HG02759 (cell line): ENCODE data around the gene PTH2R.
"Not testable (repeated sequence)": the region's sequence is repeated elsewhere in the genome, so short reads cannot be mapped to it uniquely, and the experiment has no call there.

Experiments used
- ATAC-seq: cut with Tn5 transposase; IDR thresholded peaks from one replicate; pipeline ENCODE4 v1.9.1; 2021; ENCODE audit warnings: mild to moderate bottlenecking, moderate library complexity; ENCODE audit not compliant: unreplicated experiment

The PTH2R gene, protein sequence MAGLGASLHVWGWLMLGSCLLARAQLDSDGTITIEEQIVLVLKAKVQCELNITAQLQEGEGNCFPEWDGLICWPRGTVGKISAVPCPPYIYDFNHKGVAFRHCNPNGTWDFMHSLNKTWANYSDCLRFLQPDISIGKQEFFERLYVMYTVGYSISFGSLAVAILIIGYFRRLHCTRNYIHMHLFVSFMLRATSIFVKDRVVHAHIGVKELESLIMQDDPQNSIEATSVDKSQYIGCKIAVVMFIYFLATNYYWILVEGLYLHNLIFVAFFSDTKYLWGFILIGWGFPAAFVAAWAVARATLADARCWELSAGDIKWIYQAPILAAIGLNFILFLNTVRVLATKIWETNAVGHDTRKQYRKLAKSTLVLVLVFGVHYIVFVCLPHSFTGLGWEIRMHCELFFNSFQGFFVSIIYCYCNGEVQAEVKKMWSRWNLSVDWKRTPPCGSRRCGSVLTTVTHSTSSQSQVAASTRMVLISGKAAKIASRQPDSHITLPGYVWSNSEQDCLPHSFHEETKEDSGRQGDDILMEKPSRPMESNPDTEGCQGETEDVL

DNA sequence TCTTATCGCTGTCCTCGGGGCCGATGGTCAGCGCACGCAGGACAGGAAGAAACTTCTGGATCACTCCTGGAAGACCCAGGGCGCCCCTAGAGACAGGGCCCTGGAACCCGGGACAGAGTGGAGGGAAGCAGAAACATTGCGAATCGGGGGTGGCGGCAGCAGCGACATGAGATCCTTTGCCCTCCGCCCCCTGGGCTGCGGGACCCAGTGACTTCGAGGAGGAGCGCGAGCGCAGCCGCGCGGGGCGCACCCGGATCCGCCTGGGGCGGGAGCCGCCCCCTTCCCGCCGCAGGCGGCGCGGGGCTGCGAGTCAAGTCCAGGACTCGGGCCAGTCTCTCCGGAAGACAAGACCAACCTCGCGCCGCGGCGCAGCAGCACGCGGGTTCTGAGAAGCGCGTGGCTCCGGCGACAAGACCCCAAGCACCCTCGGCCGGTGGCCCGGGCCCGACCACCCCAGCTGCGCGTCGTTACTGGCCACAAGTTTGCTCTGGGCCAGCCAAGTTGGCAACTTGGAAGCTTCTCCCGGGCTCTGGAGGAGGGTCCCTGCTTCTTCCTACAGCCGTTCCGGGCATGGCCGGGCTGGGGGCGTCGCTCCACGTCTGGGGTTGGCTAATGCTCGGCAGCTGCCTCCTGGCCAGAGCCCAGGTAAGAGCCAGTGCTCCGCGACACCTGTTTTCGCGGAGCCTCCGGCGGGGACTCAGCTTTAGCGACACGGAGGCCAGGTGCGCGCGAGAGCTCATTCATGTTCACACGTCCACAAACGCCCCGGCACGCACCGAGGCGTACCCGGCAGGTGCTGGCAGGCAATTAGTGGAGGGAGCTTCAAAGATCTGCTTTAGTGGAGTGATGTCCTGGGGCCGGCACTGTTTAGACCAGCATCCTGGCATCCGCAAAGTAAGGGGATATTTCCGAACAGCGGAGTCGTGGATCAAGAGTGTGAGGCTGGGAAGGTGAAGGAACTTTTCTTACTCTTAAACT lies at the start of gene PTH2R:
Gene PTH2R (plus strand): TSS at position 319 of the 978 bp plus-strand sequence. CDS start 252 bp downstream, at position 571.
- no peak for ATAC-seq

DNA sequence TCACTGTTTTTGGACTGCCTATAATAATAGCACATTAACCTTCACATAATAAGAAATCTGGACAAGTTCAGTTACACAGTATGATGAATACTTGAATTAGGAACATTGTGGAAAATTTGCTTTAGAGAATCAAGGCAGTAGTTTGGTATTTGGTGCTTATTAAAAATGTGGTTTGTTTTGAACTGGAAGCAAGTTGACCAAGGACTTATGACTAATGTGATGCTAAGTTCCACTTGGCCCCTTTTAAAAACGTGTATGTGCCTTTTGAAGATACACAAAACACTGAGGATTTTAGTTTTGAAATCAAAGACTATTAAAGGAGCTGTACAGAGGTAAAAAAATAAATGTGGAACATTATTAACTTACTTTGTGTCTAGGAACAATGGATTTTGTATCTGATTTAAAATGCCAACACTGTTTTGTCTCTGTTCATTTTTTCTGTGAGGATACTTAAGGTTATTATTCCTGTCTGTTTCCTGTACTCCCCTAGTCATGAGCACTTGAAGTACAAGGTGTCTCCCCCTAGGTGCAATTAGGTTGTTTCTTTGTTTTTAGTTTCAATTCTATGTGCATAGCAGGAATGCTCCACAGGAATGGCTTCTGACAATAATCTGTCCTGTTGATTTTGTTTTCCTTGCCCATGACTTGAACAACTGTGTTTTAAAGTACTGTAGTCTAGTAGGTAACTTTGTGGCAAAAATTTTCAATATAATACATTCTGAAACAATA lies 49.6 kb upstream of the PTH2R start:
- ATAC-seq, result no peak

DNA sequence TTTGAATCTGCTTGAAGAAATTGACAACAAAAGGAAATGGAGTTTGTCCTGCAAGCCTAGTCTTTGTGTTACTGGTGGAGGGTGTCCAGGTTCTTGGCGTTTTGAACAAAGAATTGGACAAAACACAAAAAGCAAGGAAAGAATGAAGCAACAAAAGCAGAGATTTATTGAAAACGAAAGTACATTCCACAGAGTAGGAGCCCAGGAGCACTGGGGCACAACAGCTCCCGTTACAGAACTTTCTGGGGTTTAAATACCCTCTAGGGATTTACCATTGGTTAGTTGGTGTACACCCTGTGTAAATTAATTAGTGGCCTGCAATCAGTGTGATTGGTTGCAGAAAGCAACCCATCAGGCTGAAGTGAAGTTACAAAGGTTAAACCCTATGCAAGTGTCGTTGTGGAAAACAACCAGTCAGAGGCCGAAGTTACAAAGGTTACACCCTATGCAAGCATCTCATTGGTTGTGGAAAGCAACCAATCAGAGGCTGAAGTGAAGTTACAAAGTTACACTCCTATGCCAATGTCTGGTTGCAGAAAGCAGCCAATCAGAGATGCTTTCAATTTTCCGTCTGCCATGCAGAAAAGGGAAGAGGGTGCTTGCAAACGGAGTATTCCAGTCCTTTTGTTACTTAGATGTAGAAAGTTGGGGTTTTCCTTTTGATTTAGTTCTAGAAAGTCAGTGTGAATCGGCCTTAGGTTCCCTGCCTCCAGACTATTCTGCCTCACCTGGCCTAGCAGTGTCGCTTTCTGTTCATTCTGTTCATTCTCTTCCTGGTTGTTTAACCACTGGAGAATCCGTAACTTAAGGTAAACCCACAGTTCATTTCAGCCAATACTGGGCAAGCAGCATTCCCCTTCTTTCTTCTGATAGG lies 47.6 kb upstream of the PTH2R start:
- no peak for ATAC-seq

DNA sequence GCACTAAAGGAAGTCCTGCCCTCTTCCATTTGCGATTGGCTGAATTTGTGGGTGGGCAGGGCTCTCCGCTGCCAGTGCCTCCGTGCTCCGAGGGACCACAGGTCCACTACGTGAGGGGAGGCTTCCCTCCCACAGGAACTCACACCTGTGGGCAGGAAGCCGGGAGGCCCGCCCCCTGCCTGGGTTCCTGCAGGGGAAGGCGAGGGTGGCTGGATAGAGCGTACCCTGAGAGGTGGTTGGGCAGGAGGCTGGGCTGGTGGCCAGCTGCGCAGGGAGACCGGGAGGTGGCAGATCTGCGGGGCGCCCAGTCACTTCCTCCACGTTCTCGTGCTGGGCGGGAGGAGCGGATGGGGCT lies 47.0 kb upstream of the PTH2R start:
- no peak for ATAC-seq

DNA sequence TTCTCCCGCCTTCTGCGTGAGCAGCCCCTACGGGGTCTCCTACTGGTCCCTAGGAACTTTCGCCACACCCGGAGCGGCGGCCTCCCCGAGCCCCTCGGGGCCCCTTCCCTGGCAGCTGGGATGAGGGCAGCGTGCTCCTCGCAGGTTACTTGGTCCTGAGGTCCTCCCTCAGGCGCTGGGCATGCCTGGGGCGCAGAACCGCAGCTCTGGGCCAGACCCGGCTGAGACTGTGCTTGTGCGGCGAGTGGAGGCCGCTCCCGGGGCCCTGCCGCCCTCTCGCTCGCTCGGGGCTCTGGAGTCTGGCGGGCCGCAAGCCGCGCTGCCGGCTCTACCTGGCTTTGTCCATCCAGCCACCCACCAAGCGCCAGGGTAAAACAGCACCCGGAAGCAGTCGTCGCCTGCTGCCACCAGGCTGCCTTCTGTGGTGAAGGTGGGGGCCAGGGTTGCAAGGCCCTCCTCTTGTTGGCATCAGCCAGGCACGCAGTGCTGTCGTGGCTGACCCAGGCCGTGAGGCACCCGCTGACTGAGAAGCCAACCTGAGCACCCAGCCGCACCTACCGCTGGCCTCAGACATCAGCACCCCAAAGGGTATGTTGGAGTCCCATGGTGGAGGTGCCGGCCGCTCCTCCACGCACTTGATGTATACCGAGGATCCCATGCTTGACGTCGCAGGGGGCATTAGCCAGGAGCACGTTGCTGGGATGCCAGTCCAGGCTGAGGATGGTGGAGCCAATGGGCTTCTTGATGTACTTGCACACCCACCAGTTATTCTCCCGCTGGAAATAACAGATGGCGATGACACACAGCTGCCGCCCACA lies 46.1 kb upstream of the PTH2R start:
- ATAC-seq, result no peak

DNA sequence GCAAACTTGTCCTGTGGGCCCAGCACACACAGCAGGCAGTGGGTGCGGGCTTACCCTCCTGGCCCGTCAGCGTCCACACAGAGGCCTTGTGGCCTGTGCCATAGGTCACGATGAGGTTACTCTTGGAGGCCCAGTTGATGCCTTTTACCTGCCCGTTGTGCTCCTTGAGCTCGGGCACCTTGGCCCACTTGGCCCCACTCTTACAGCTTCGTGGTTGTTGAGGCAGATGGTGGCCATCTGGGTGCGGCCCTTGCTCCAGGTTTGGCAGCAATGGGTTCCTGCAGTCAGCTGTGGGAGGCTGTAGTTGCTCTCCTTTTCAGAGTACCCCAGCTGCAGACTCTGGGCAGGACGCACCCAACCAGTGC lies 45.5 kb upstream of the PTH2R start:
- no peak for ATAC-seq

DNA sequence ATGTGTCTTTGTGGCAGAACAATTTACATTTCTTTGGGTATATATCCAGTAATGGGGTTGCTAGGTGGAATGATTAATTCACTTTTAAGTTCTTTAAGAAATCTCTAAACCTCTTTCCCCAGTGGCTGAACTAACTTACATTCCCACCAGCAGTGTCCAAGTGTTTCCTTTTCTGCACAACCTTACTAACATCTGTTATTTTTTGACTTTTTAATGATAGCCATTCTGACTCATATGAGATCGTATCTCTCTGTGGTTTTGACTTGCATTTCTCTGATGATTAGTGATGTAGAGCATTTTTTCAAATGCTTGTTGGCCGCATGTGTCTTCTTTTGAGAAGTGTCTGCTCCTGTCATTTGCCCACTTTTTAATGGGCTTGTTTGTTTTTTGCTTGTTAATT lies 43.1 kb upstream of the PTH2R start:
- peak; percentile 49 for ATAC-seq

DNA sequence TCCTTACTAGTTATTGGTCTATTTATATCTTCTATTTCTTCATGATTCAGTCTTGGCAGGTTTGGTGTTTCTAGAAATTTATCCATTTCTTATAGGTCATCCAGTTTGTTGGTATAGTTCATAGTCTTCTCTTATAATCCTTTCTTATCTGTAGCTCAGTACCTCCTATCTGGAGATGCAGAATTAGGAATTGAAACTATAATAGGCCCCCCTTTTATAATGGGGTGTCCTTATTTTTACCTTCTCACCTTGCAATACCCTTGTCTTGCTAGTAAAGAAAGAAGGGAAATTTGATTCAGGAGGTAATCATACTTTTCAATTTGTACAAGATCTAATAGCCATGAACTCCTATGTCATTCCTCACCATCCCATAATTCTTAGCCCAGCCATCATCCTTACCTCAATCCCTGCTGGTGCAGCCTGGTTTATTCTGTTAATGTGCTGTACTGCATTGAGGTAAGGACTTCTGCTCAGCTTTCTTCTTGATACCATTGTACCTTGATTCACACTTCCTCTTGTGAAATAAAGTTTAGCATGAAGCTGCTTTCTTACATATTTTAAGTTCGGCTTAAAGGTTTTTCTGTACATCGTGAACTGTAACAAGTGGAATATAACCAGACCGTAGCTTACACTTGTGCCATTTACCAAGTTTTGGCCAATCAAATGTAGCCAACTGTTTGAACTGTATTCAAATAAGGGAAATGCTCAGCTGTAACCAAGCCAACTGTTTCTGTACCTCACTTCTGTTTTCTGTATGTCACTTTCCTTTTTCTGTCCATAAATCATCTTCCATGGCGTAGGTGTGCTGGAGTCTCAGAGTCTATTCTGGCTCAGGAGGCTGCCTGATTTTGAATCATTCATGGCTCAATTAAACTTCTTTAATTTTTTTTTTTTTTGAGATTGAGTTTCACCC lies 40.1 kb upstream of the PTH2R start:
- peak; percentile 72 for ATAC-seq

DNA sequence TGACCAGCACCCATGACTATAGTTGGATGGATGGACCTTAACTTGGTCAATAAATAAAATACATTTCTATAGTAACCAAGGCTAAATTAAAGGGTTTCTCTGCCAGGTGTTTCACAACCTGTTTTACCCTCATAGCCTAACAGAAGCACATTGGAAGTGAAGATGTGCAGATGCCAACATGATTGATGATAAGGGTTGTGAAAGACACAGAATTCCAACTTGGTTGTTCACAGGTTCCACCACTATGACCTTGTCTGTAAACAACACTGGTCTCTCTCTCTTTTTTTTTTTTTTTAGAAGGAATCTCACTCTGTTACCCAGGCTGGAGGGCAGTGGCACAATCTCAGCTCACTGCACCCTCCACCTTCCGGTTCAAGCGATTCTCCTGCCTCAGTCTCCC lies 37.5 kb upstream of the PTH2R start:
- no peak for ATAC-seq

DNA sequence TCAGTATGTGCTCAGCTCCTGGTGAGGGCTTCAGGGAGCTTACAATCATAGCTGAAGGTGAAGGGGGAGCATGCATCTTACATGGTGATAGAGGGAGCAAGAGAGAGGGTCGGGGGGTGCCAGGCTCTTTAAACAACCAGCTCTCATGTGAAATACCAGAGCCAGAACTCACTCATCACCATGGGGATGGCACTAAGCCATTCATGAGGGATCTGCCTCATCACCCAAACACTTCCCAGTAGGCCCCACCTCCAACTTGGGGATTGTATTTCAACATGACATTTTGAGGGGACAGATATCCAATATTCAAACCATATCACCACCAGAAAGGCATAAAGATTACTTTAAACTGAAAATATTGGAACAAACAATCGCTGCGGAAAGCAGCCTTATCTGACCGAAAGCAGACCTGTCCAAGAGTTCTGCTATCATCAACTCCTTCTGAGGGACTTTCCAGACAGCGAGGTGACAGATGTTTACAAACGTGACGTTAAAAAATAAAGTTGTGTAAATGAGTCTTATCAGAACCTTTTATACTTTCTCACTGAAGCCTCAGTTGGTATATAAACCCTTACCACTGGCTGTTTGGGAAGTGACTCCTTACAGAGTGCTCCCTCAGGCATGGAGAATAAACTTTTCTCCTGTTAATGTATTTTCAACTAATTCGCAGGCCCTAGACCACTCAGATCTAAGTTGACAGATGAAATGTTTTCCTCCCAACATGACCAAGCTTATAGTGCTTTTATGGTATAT lies 35.5 kb upstream of the PTH2R start:
- no peak for ATAC-seq

DNA sequence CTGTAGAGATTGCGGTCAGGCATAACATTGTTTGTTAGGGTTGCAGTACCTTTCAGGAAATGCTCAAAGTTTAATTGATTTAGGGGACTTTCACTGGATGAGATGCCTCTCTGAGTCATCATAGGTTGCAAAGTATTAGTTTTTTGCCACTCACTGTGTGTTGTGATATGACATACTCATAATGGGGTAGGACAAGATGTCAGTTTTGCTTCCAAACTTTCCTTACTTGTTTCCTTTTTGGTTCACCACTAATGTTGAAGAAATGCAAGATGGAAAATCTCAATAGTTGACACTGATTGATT lies 35.0 kb upstream of the PTH2R start:
- ATAC-seq, result no peak

DNA sequence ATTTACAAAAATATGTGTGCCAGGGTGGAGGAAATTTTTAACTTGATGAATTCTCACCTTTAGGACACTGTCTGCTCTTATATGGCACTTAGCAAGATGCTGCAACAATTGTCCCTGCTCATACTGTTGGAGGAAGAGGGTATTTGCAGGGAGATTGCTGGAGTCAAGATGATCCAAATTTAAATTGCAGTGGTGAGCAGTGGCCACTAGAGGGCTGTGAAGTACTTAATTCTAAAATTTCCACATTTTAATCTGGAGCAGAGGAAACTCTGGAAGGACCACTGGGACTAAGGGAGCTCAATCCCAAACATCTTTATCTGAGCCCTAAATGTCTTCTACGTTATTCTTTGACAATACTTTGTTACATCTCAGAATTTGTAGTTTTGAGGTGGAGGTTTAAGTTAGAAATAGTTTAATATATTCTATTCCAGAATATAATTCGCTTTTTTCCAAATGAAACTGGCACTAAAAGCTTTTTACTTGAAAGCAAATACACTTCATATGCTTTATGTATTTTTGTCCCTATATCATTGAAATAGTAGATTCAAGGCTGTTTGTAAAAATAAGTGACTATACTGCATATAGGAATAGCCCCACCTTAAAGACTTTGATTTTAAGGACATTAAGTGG lies 33.0 kb upstream of the PTH2R start:
- ATAC-seq, result no peak

DNA sequence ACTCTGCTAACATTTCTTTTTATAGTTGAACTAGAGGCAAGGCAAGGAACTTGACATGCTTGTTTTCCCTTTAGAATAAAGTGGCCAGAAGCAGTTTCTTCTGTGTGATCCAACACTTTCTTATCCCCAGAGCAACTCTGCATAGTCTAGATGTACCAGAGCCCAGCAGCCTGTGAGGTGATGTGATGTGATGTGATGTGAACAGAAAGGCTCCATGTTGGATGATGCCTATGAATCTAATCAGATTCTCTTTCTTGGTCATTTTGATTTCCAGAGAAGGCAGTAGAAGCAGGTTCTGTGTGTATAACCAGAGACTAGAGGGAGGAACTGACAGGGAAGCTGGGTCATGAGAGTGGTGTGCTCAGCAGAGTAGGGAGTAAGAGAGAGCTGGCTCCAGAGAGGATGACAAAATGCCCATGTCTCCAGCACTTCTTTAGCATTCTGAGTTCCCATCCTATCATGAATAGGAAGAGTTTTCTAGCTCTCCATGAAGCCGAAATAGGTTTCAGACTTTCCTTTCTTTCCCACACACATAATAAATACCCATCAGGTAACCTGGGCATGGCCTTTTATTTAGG lies 31.0 kb upstream of the PTH2R start:
- no peak for ATAC-seq

DNA sequence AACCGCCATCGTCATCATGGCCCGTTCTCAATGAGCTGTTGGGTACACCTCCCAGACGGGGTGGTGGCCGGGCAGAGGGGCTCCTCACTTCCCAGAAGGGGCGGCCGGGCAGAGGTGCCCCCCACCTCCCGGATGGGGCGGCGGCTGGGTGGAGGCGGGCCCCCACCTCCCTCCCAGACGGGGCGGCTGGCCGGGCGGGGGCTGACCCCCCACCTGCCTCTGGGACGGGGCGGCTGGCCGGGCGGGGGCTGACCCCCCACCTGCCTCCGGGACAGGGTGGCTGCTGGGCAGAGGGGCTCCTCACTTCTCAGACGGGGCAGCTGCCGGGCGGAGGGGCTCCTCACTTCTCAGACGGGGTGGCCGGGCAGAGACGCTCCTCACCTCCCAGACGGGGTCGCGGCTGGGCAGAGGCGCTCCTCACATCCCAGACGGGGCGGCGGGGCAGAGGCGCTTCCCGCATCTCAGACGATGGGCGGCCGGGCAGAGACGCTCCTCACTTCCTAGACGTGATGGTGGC lies 29.2 kb upstream of the PTH2R start:
- ATAC-seq, result not testable (repeated sequence)

DNA sequence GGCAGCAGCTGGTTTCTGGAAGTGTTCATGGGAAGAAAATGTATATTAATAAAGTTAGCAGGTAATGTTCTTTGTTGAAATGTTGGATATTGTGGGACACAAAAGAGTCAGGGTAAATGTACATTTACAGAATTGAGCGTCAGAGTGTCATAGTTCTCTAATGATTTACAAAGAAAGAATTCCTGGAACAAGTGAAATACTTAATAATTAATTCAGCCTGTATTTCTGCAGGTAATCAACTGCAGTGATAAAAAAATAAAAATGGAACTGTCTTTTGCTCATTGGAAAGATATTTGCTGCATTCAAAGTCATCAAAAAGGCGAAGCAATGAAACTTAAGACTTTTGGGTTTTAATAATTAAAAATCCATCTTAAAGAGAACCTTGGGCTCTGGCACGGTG lies 27.4 kb upstream of the PTH2R start:
- ATAC-seq, result no peak

DNA sequence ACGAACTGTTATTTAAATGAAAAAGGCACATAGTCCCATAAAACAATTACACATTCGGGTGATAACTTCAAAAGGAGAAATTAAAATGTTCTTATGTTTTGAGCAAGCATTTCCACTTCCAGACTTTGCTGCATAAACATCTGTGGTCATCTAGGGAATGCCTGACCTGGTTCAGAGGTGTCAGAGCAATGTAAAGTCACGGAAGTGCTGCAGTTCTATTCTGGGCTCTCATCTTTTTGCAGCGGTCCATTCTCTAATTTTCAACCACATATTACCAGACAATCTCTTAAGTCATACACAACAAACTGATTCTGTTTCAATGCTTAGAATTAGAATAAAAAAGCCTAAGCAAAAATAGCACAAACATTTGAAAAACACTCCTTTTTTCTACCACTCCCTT lies 22.0 kb upstream of the PTH2R start:
- ATAC-seq, result no peak

DNA sequence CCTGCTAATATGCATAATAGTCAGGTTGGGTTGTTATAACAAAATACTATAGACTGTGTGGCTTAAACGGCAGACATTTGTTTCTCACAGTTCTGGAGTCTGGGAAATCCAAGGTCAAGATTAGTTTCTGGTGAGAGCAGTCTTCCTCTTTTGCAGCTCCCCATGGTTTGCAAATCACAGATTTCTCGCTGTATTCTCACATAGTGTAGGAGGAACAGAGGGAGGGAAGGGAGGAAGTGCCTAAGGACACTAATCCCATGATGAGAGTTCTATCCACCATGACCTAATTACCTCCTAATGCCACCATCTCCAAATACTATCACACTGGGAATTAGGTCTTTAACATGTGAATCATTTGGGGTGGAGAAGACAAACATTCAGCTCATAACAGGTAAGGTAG lies 20.1 kb upstream of the PTH2R start:
- no peak for ATAC-seq
